ENCODE results near the gene SHF.

Gene SHF

DNA sequence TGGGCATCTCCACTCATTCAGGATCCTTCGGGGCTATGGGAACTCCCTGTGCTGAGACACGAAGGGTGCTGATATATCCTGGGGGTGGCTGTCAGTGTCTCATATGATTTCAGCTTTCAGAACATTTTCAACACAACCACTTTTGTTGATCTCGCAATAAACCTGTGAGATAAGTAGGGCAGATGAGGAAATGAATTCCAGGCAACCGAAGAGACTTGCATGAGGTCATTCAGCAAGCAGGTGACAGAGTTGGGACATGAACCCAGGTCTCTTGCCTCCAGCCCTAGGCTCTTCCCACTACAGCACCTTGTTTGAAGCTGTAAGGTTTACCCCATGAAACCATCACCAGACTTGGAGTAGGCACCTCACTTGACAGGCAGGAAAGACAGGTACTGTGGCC, 41.4 kb downstream of the SHF start:
- Histone ChIP-seq H3K36me3 (ENCODE audit: control insufficient read depth in 1 of 2, insufficient read depth in 2 of 2, low read length in 2 of 2) (no peaks in the 10 kb centered on the region), H3K27ac (ENCODE audit: low read depth, low read length) (no peak overlapping the region)

GRCh38 chr15:45144775-45145174, 43.0 kb downstream of the SHF start:
- Histone ChIP-seq H3K36me3 (ENCODE audit: control insufficient read depth in 1 of 2, insufficient read depth in 2 of 2, low read length in 2 of 2) (no peaks in the 10 kb centered on the region), H3K9me3 (ENCODE audit: control insufficient read depth in 1 of 2, low read length in 2 of 2) (no peaks in the 10 kb centered on the region), H3K4me1 (ENCODE audit: control insufficient read depth in 1 of 2, insufficient read depth in 2 of 2, low read length in 2 of 2) (no peaks in the 10 kb centered on the region), H3K27ac (ENCODE audit: low read depth, low read length) (no peak overlapping the region), H3K9ac (ENCODE audit: low read depth in 1 of 2, low read length in 2 of 2) (no peak overlapping the region), H3K27me3 (ENCODE audit: control insufficient read depth in 1 of 2, insufficient read depth in 2 of 2, low read length in 2 of 2) (no peaks in the 10 kb centered on the region), H3K4me3 (ENCODE audit: low read depth in 1 of 2, low read length in 2 of 2) (no peak overlapping the region)

More for the DNA sequence above, 41.4 kb downstream of the SHF start:
- no peak overlapping the region for H3K9ac ChIP-seq (ENCODE audit: low read depth in 1 of 2, low read length in 2 of 2)
- H3K27me3 ChIP-seq (ENCODE audit: control insufficient read depth in 1 of 2, insufficient read depth in 2 of 2, low read length in 2 of 2): no peaks in the 10 kb centered on the region
- no peaks in the 10 kb centered on the region for H3K9me3 ChIP-seq (ENCODE audit: control insufficient read depth in 1 of 2, low read length in 2 of 2)
- H3K4me1 ChIP-seq (ENCODE audit: control insufficient read depth in 1 of 2, insufficient read depth in 2 of 2, low read length in 2 of 2): no peaks in the 10 kb centered on the region
- H3K4me3 ChIP-seq (ENCODE audit: low read depth in 1 of 2, low read length in 2 of 2): no peak overlapping the region

DNA sequence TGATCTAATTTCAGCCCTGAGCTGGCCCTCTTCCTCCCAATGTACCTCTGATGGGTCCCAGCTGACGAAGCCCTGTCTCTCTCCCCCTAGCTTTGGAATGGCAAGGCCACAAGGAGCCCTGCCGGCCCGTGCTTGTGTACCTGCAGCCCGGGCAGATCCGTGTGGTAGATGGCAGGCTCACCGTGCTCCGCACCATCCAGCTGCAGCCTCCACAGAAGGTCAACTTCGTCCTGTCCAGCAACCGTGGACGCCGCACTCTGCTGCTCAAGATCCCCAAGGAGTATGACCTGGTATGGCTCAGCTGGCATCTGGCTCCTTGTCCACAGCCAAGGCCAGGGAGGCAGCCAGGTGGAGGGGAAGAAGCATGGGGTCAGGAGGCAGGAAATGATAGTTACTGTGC, 43.8 kb downstream of the SHF start:
- Histone ChIP-seq H3K9me3 (ENCODE audit: control insufficient read depth in 1 of 2, low read length in 2 of 2) (no peaks in the 10 kb centered on the region), H3K36me3 (ENCODE audit: control insufficient read depth in 1 of 2, insufficient read depth in 2 of 2, low read length in 2 of 2) (no peaks in the 10 kb centered on the region)

GRCh38 chr15:45143056-45143455, 44.7 kb downstream of the SHF start:
- H3K27ac ChIP-seq (ENCODE audit: low read depth, low read length): no peak overlapping the region
- no peak overlapping the region for H3K9ac ChIP-seq (ENCODE audit: low read depth in 1 of 2, low read length in 2 of 2)
- no peaks in the 10 kb centered on the region for H3K9me3 ChIP-seq (ENCODE audit: control insufficient read depth in 1 of 2, low read length in 2 of 2)
- H3K27me3 ChIP-seq (ENCODE audit: control insufficient read depth in 1 of 2, insufficient read depth in 2 of 2, low read length in 2 of 2): no peaks in the 10 kb centered on the region
- H3K36me3 ChIP-seq (ENCODE audit: control insufficient read depth in 1 of 2, insufficient read depth in 2 of 2, low read length in 2 of 2): no peaks in the 10 kb centered on the region
- H3K4me3 ChIP-seq (ENCODE audit: low read depth in 1 of 2, low read length in 2 of 2): no peak overlapping the region
- H3K4me1 ChIP-seq (ENCODE audit: control insufficient read depth in 1 of 2, insufficient read depth in 2 of 2, low read length in 2 of 2): no peaks in the 10 kb centered on the region

More for the DNA sequence above, 43.8 kb downstream of the SHF start:
- Histone ChIP-seq H3K27ac (ENCODE audit: low read depth, low read length) (no peak overlapping the region), H3K4me1 (ENCODE audit: control insufficient read depth in 1 of 2, insufficient read depth in 2 of 2, low read length in 2 of 2) (no peaks in the 10 kb centered on the region), H3K9ac (ENCODE audit: low read depth in 1 of 2, low read length in 2 of 2) (no peak overlapping the region), H3K4me3 (ENCODE audit: low read depth in 1 of 2, low read length in 2 of 2) (no peak overlapping the region), H3K27me3 (ENCODE audit: control insufficient read depth in 1 of 2, insufficient read depth in 2 of 2, low read length in 2 of 2) (no peaks in the 10 kb centered on the region)

- Histone ChIP-seq H3K4me1 (ENCODE audit: control insufficient read depth in 1 of 2, insufficient read depth in 2 of 2, low read length in 2 of 2) (no peaks in the 10 kb centered on the region), H3K9me3 (ENCODE audit: control insufficient read depth in 1 of 2, low read length in 2 of 2) (no peaks in the 10 kb centered on the region), H3K27ac (ENCODE audit: low read depth, low read length) (no peak overlapping the region), H3K9ac (ENCODE audit: low read depth in 1 of 2, low read length in 2 of 2) (no peak overlapping the region), H3K36me3 (ENCODE audit: control insufficient read depth in 1 of 2, insufficient read depth in 2 of 2, low read length in 2 of 2) (no peaks in the 10 kb centered on the region), H3K27me3 (ENCODE audit: control insufficient read depth in 1 of 2, insufficient read depth in 2 of 2, low read length in 2 of 2) (peaks cover 0 to 3% of the 10 kb centered on the region in 2 donors), H3K4me3 (ENCODE audit: low read depth in 1 of 2, low read length in 2 of 2) (no peak overlapping the region)
Observed at GRCh38 chr15:45141386-45141785, 46.4 kb downstream of the SHF start.

- H3K27me3 ChIP-seq (ENCODE audit: control insufficient read depth in 1 of 2, insufficient read depth in 2 of 2, low read length in 2 of 2): peaks cover 3 to 10% of the 10 kb centered on the region in 2 donors
- no peak overlapping the region for H3K27ac ChIP-seq (ENCODE audit: low read depth, low read length)
- no peaks in the 10 kb centered on the region for H3K9me3 ChIP-seq (ENCODE audit: control insufficient read depth in 1 of 2, low read length in 2 of 2)
- H3K4me3 ChIP-seq (ENCODE audit: low read depth in 1 of 2, low read length in 2 of 2): no peak overlapping the region
- no peak overlapping the region for H3K9ac ChIP-seq (ENCODE audit: low read depth in 1 of 2, low read length in 2 of 2)
- no peaks in the 10 kb centered on the region for H3K4me1 ChIP-seq (ENCODE audit: control insufficient read depth in 1 of 2, insufficient read depth in 2 of 2, low read length in 2 of 2)
- H3K36me3 ChIP-seq (ENCODE audit: control insufficient read depth in 1 of 2, insufficient read depth in 2 of 2, low read length in 2 of 2): no peaks in the 10 kb centered on the region
Observed at GRCh38 chr15:45140557-45141250, 47.1 kb downstream of the SHF start.

- Histone ChIP-seq H3K9ac (ENCODE audit: low read depth in 1 of 2, low read length in 2 of 2) (no peak overlapping the region), H3K4me1 (ENCODE audit: control insufficient read depth in 1 of 2, insufficient read depth in 2 of 2, low read length in 2 of 2) (peaks cover 3 to 4% of the 10 kb centered on the region in 2 donors), H3K27ac (ENCODE audit: low read depth, low read length) (no peak overlapping the region), H3K36me3 (ENCODE audit: control insufficient read depth in 1 of 2, insufficient read depth in 2 of 2, low read length in 2 of 2) (no peaks in the 10 kb centered on the region), H3K4me3 (ENCODE audit: low read depth in 1 of 2, low read length in 2 of 2) (no peak overlapping the region), H3K9me3 (ENCODE audit: control insufficient read depth in 1 of 2, low read length in 2 of 2) (no peaks in the 10 kb centered on the region), H3K27me3 (ENCODE audit: control insufficient read depth in 1 of 2, insufficient read depth in 2 of 2, low read length in 2 of 2) (peaks cover 5 to 13% of the 10 kb centered on the region in 2 donors)
Observed at GRCh38 chr15:45139770-45140169, 48.0 kb downstream of the SHF start.

DNA sequence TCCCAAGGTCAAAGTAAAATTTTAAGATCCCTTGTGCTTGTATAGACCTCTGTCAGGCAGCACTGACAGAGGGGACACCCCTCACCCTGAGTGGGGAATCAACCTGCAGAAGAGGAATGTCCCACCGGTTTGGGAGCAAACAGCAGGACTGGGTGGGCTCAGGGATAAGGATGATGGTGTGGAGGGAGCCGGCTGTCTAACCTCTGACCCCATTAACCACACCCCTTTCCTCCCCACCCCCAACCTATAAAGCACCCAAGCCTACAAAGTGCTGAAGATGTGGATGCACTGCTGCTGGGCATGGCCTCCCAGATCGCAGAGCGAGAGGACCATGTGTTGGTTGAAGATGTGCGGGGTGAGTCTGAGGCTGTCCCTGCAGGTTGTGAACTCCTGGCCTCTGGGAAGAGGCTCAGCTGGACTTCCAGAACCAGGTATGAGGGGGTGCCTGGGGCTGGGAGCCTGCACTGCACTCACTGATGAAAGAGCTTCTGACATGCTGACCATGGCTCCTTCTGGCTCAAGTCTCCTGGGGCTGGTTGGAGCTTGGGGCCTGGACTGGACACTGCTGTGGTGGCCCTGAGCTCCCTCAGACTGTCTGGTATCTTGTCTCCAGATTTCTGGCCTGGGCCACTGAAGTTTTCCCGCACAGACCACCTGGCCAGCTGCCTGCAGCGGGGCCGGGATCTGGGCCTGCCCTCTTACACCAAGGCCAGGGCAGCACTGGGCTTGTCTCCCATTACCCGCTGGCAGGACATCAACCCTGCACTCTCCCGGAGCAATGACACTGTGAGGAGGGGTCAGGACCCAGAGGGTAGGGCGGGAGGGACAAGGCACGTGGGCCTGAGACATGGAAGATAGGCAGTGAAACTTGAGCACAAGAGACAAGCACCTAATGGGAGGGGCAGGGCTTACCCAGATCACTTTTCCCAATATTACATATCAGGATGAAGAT, 48.7 kb downstream of the SHF start:
- Histone ChIP-seq H3K9me3 (ENCODE audit: control insufficient read depth in 1 of 2, low read length in 2 of 2) (no peaks in the 10 kb centered on the region), H3K9ac (ENCODE audit: low read depth in 1 of 2, low read length in 2 of 2) (no peak overlapping the region), H3K4me3 (ENCODE audit: low read depth in 1 of 2, low read length in 2 of 2) (no peak overlapping the region), H3K27me3 (ENCODE audit: control insufficient read depth in 1 of 2, insufficient read depth in 2 of 2, low read length in 2 of 2) (peaks cover 12 to 20% of the 10 kb centered on the region in 2 donors), H3K36me3 (ENCODE audit: control insufficient read depth in 1 of 2, insufficient read depth in 2 of 2, low read length in 2 of 2) (no peaks in the 10 kb centered on the region), H3K4me1 (ENCODE audit: control insufficient read depth in 1 of 2, insufficient read depth in 2 of 2, low read length in 2 of 2) (peaks cover 5 to 7% of the 10 kb centered on the region in 2 donors), H3K27ac (ENCODE audit: low read depth, low read length) (no peak overlapping the region)

- Histone ChIP-seq H3K4me1 (ENCODE audit: control insufficient read depth in 1 of 2, insufficient read depth in 2 of 2, low read length in 2 of 2) (peaks cover 5 to 7% of the 10 kb centered on the region in 2 donors), H3K36me3 (ENCODE audit: control insufficient read depth in 1 of 2, insufficient read depth in 2 of 2, low read length in 2 of 2) (no peaks in the 10 kb centered on the region), H3K9me3 (ENCODE audit: control insufficient read depth in 1 of 2, low read length in 2 of 2) (no peaks in the 10 kb centered on the region), H3K27me3 (ENCODE audit: control insufficient read depth in 1 of 2, insufficient read depth in 2 of 2, low read length in 2 of 2) (peaks cover 14 to 28% of the 10 kb centered on the region in 2 donors), H3K4me3 (ENCODE audit: low read depth in 1 of 2, low read length in 2 of 2) (no peak overlapping the region), H3K9ac (ENCODE audit: low read depth in 1 of 2, low read length in 2 of 2) (no peak overlapping the region), H3K27ac (ENCODE audit: low read depth, low read length) (no peak overlapping the region)
Observed at GRCh38 chr15:45137703-45138102, 50.1 kb downstream of the SHF start.

GRCh38 chr15:45136378-45136764, 51.4 kb downstream of the SHF start:
- H3K4me3 ChIP-seq (ENCODE audit: low read depth in 1 of 2, low read length in 2 of 2): no peak overlapping the region
- H3K27me3 ChIP-seq (ENCODE audit: control insufficient read depth in 1 of 2, insufficient read depth in 2 of 2, low read length in 2 of 2): peaks cover 14 to 28% of the 10 kb centered on the region in 2 donors
- H3K36me3 ChIP-seq (ENCODE audit: control insufficient read depth in 1 of 2, insufficient read depth in 2 of 2, low read length in 2 of 2): no peaks in the 10 kb centered on the region
- no peak overlapping the region for H3K27ac ChIP-seq (ENCODE audit: low read depth, low read length)
- H3K4me1 ChIP-seq (ENCODE audit: control insufficient read depth in 1 of 2, insufficient read depth in 2 of 2, low read length in 2 of 2): peaks cover 5 to 7% of the 10 kb centered on the region in 2 donors
- H3K9ac ChIP-seq (ENCODE audit: low read depth in 1 of 2, low read length in 2 of 2): no peak overlapping the region
- H3K9me3 ChIP-seq (ENCODE audit: control insufficient read depth in 1 of 2, low read length in 2 of 2): no peaks in the 10 kb centered on the region
